ENCODE results near the gene VAV2. TPM values are rescaled to one million over a fixed set of nuclear protein-coding genes. Genes with fewer than 3 reads are reported as not detected.
"Not testable (repeated sequence)": the region's sequence is repeated elsewhere in the genome, so short reads cannot be mapped to it uniquely, and the experiment has no call there.

The VAV2 gene
- total RNA-seq, 1 experiment from 2014 or later = 28.0 TPM

- no peaks in the 10 kb centered on the region for H3K27me3 ChIP-seq
- DNase-seq = no peak
- H3K36me3 ChIP-seq = peaks cover 12% of the 10 kb centered on the region
- H3K27ac ChIP-seq = no peak overlapping the region
- H3K4me3 ChIP-seq = no peak overlapping the region
- H3K9me3 ChIP-seq (replicated peaks) = no peaks in the 10 kb centered on the region
- H3K4me1 ChIP-seq = peaks cover 7% of the 10 kb centered on the region
Measured at GRCh38 chr9:133929599-133929998, 62.5 kb downstream of the VAV2 start.

- no peak for DNase-seq
- Histone ChIP-seq H3K9me3 (replicated peaks) (no peaks in the 10 kb centered on the region), H3K27me3 (no peaks in the 10 kb centered on the region), H3K27ac (no peak overlapping the region), H3K4me3 (no peak overlapping the region), H3K4me1 (no peaks in the 10 kb centered on the region), H3K36me3 (peaks cover 11% of the 10 kb centered on the region)
Measured at GRCh38 chr9:133928248-133928764, 63.8 kb downstream of the VAV2 start.

- Histone ChIP-seq H3K27ac (no peak overlapping the region), H3K27me3 (no peaks in the 10 kb centered on the region), H3K4me1 (no peaks in the 10 kb centered on the region), H3K9me3 (replicated peaks) (no peaks in the 10 kb centered on the region), H3K36me3 (peaks cover 11% of the 10 kb centered on the region; the same call in 1 of the 2 replicates), H3K4me3 (no peak overlapping the region)
- DNase-seq = peak in 1 of 2 experiments; percentile 24
Measured at GRCh38 chr9:133927041-133927440, 65.1 kb downstream of the VAV2 start.

- Histone ChIP-seq H3K9me3 (replicated peaks) (no peaks in the 10 kb centered on the region), H3K36me3 (peaks cover 11% of the 10 kb centered on the region; the same call in 1 of the 2 replicates), H3K27me3 (no peaks in the 10 kb centered on the region), H3K4me1 (no peaks in the 10 kb centered on the region), H3K27ac (no peak overlapping the region), H3K4me3 (no peak overlapping the region)
- DNase-seq = no peak
Measured at GRCh38 chr9:133926165-133926856, 65.8 kb downstream of the VAV2 start.

GRCh38 chr9:133924453-133924852 is 67.7 kb downstream of the VAV2 start:
- Histone ChIP-seq H3K4me3 (no peak overlapping the region), H3K9me3 (replicated peaks) (no peaks in the 10 kb centered on the region), H3K27ac (no peak overlapping the region), H3K4me1 (peaks cover 9% of the 10 kb centered on the region), H3K27me3 (no peaks in the 10 kb centered on the region), H3K36me3 (peaks cover 11% of the 10 kb centered on the region; the same call in 1 of the 2 replicates)
- no peak for DNase-seq

GRCh38 chr9:133923608-133924007 is 68.5 kb downstream of the VAV2 start:
- not testable (repeated sequence) for H3K9me3 ChIP-seq (replicated peaks); H3K36me3 ChIP-seq; H3K4me3 ChIP-seq; DNase-seq; H3K27me3 ChIP-seq; H3K27ac ChIP-seq
- peaks cover 12% of the 10 kb centered on the region for H3K4me1 ChIP-seq

- no peak overlapping the region for H3K4me3 ChIP-seq
- H3K36me3 ChIP-seq = peaks cover 5% of the 10 kb centered on the region; the same call in 1 of the 2 replicates
- peaks cover 12% of the 10 kb centered on the region for H3K4me1 ChIP-seq
- no peaks in the 10 kb centered on the region for H3K27me3 ChIP-seq
- DNase-seq = no peak
- H3K9me3 ChIP-seq (replicated peaks) = no peaks in the 10 kb centered on the region
- H3K27ac ChIP-seq = no peak overlapping the region
Measured at GRCh38 chr9:133921866-133922265, 70.3 kb downstream of the VAV2 start.

- Histone ChIP-seq H3K27me3 (no peaks in the 10 kb centered on the region), H3K9me3 (replicated peaks) (no peaks in the 10 kb centered on the region), H3K4me3 (no peak overlapping the region), H3K36me3 (peaks cover 5% of the 10 kb centered on the region; the same call in 1 of the 2 replicates), H3K27ac (no peak overlapping the region), H3K4me1 (peaks cover 12% of the 10 kb centered on the region)
- no peak for DNase-seq
Measured at GRCh38 chr9:133920471-133920870, 71.7 kb downstream of the VAV2 start.

GRCh38 chr9:133919253-133920115 is 72.6 kb downstream of the VAV2 start:
- no peak overlapping the region for H3K4me3 ChIP-seq
- no peaks in the 10 kb centered on the region for H3K27me3 ChIP-seq
- H3K36me3 ChIP-seq = peaks cover 5% of the 10 kb centered on the region; the same call in 1 of the 2 replicates
- peak; percentile 36 to 39 for DNase-seq
- H3K9me3 ChIP-seq (replicated peaks) = no peaks in the 10 kb centered on the region
- H3K27ac ChIP-seq = no peak overlapping the region; the same call in 1 of the 2 replicates
- peaks cover 12% of the 10 kb centered on the region for H3K4me1 ChIP-seq

- H3K9me3 ChIP-seq (replicated peaks) = no peaks in the 10 kb centered on the region
Measured at GRCh38 chr9:133918111-133918813, 73.9 kb downstream of the VAV2 start.

GRCh38 chr9:133917375-133917774 is 74.7 kb downstream of the VAV2 start:
- no peak overlapping the region for H3K4me3 ChIP-seq
- peaks cover 3% of the 10 kb centered on the region; the same call in 1 of the 2 replicates for H3K36me3 ChIP-seq
- no peaks in the 10 kb centered on the region for H3K27me3 ChIP-seq
- no peaks in the 10 kb centered on the region for H3K9me3 ChIP-seq (replicated peaks)
- peaks cover 12% of the 10 kb centered on the region for H3K4me1 ChIP-seq
- H3K27ac ChIP-seq = no peak overlapping the region
- DNase-seq = no peak

More at GRCh38 chr9:133918111-133918813, 73.9 kb downstream of the VAV2 start:
- H3K36me3 ChIP-seq = peaks cover 3% of the 10 kb centered on the region; the same call in 1 of the 2 replicates
- H3K4me1 ChIP-seq = peaks cover 12% of the 10 kb centered on the region
- H3K4me3 ChIP-seq = no peak overlapping the region
- no peaks in the 10 kb centered on the region for H3K27me3 ChIP-seq
- DNase-seq = no peak
- no peak overlapping the region for H3K27ac ChIP-seq

- H3K27ac ChIP-seq = no peak overlapping the region
- no peaks in the 10 kb centered on the region for H3K9me3 ChIP-seq (replicated peaks)
- no peaks in the 10 kb centered on the region for H3K27me3 ChIP-seq
- DNase-seq = no peak
- peaks cover 12% of the 10 kb centered on the region for H3K4me1 ChIP-seq
- H3K4me3 ChIP-seq = no peak overlapping the region
- peaks cover 3% of the 10 kb centered on the region; the same call in 1 of the 2 replicates for H3K36me3 ChIP-seq
Measured at GRCh38 chr9:133916159-133916541, 76.0 kb downstream of the VAV2 start.

GRCh38 chr9:133915534-133916158 is 76.5 kb downstream of the VAV2 start:
- Histone ChIP-seq H3K4me3 (no peak overlapping the region), H3K9me3 (replicated peaks) (no peaks in the 10 kb centered on the region), H3K36me3 (peaks cover 3% of the 10 kb centered on the region; the same call in 1 of the 2 replicates), H3K27ac (no peak overlapping the region), H3K27me3 (no peaks in the 10 kb centered on the region), H3K4me1 (peaks cover 12% of the 10 kb centered on the region)
- no peak for DNase-seq

Measured in SJCRH30 (cell line).